K562 (cell line): ENCODE results near the gene SUFU. TPM values are rescaled to one million over a fixed set of nuclear protein-coding genes. Genes with fewer than 3 reads are reported as not detected.
A peak's percentile ranks its signal among the peaks of the same experiment; 100 is the strongest.

Experiments
- ATAC-seq: fragments of 200-7000 bp; cut with Tn5 transposase; 3 replicates; pipeline ENCODE4 v1.9.1; 2020; ENCODE audit warnings: moderate library complexity
- BruUV-seq: library from RNA; stranded (reverse); fragments of 400-500 nt; replicated peaks from 2 replicates; lab custom pipeline; 2021; lab: Mats Ljungman, UMichigan
- CTCF ChIA-PET: fragments of 300-600 bp; formaldehyde crosslinking; extraction: SDS; loops from one replicate; lab custom pipeline; 2021; ENCODE audit warnings: low intra/inter-chr PET ratio; lab: Yijun Ruan, JAX
- POLR2A ChIA-PET: fragments of 300-600, 350-650 bp; sonication (Branson Sonifier 250); formaldehyde crosslinking; extraction: SDS; loops from one replicate; lab custom pipeline; 2021; ENCODE audit warnings: antibody characterized with exemption, inconsistent platforms; lab: Yijun Ruan, JAX
- DNase-seq, 4 experiments: peaks; one replicate each; pipeline versions ENCODE4 v3.0.0 to v3.0.0-alpha.2; 2011 to 2018; ENCODE audit warnings: low spot score in 3 of 4, mixed read lengths in 3 of 4; ENCODE audit errors: extremely low read depth in 1 of 4
- FAIRE-seq: peaks from 2 replicates; lab custom pipeline; 2011; peaks lifted over from hg19 to GRCh38; lab: Jason Lieb, UNC
- H2AFZ ChIP-seq: 2 replicates; pipeline ENCODE4 v1.6.0; 2011; ENCODE audit warnings: low read depth, low read length, control low read depth, inconsistent platforms
- H3K27ac ChIP-seq: fragments of 200-600 bp; 3 replicates; pipeline ENCODE4 v1.8.0; 2011; ENCODE audit warnings: low read depth, mild to moderate bottlenecking, control low read depth, inconsistent platforms, low read length, moderate library complexity, mixed read lengths; ENCODE audit errors: extremely low read depth
- H3K27me3 ChIP-seq, 2 experiments: fragments of 300-600 bp in 1 of 2; 2 replicates in 1 of 2; 3 replicates in 1 of 2; pipeline versions ENCODE4 v1.6.0 to v1.8.0; 2011; ENCODE audit warnings: inconsistent platforms in 2 of 2, low read length in 2 of 2, mild to moderate bottlenecking in 1 of 2, mixed read lengths in 1 of 2, moderate library complexity in 1 of 2; ENCODE audit not compliant: control insufficient read depth in 2 of 2, insufficient read depth in 2 of 2
- H3K36me3 ChIP-seq: fragments of 300-600 bp; 3 replicates; pipeline ENCODE4 v1.8.0; 2011; ENCODE audit warnings: mild to moderate bottlenecking, low read length, inconsistent platforms; ENCODE audit not compliant: control insufficient read depth, insufficient read depth
- H3K4me1 ChIP-seq, 2 experiments: fragments of 200-600 bp in 1 of 2; replicated peaks in 1 of 2; 2 replicates in 1 of 2; 3 replicates in 1 of 2; pipeline versions ENCODE4 v1.5.1 to v1.8.0; 2011; ENCODE audit warnings: inconsistent platforms in 2 of 2, low read length in 2 of 2, mild to moderate bottlenecking in 1 of 2, mixed read lengths in 1 of 2, moderate library complexity in 1 of 2; ENCODE audit not compliant: control insufficient read depth in 2 of 2, insufficient read depth in 2 of 2
- H3K4me2 ChIP-seq: 2 replicates; pipeline ENCODE4 v1.6.1; 2011; ENCODE audit warnings: low read length, control low read depth, inconsistent platforms, mixed read lengths; ENCODE audit not compliant: insufficient read depth
- H3K4me3 ChIP-seq: fragments of 200-600 bp; sonication (generic), shearing (Covaris generic); 2 replicates; pipeline ENCODE4 v1.5.1; 2016; ENCODE audit warnings: control low read depth, inconsistent platforms
- H3K79me2 ChIP-seq: fragments of 200-600 bp; 3 replicates; pipeline ENCODE4 v1.8.0; 2011; ENCODE audit warnings: low read length, inconsistent platforms; ENCODE audit not compliant: control insufficient read depth, insufficient read depth
- H3K9ac ChIP-seq, 2 experiments: 2 replicates each; pipeline versions ENCODE4 v1.6.0 to v1.6.1; 2011; ENCODE audit warnings: low read depth in 2 of 2, low read length in 2 of 2, control low read depth in 1 of 2, inconsistent platforms in 1 of 2, mild to moderate bottlenecking in 1 of 2, mixed read lengths in 1 of 2; ENCODE audit not compliant: insufficient read depth in 1 of 2
- H3K9me1 ChIP-seq: one replicate; pipeline ENCODE4 v1.6.0; 2011; ENCODE audit warnings: inconsistent platforms, mild to moderate bottlenecking, low read length, moderate library complexity; ENCODE audit not compliant: control insufficient read depth, insufficient read depth
- H3K9me3 ChIP-seq: replicated peaks from 2 replicates; pipeline ENCODE4 v1.5.1; 2011; ENCODE audit warnings: low read depth, low read length, inconsistent platforms; ENCODE audit not compliant: control insufficient read depth, insufficient read depth
- H4K20me1 ChIP-seq: replicated peaks from 2 replicates; pipeline ENCODE4 v1.6.1; 2011; ENCODE audit warnings: low read length, inconsistent platforms, mixed read lengths; ENCODE audit not compliant: control insufficient read depth, insufficient read depth
- JUND ChIP-seq, 2 experiments: IDR thresholded peaks; 2 replicates in 1 of 2; 3 replicates in 1 of 2; pipeline ENCODE4 v1.6.1; 2011; ENCODE audit warnings: borderline replicate concordance in 2 of 2, low read depth in 2 of 2, low read length in 2 of 2, improper control_type of control experiment in 1 of 2, missing biosample characterization in 1 of 2, missing genetic modification characterization in 1 of 2, missing genetic modification reagents in 1 of 2
- ZFX ChIP-seq: sonication (generic); formaldehyde crosslinking; IDR thresholded peaks from 2 replicates; pipeline ENCODE4 v1.8.0; 2022; ENCODE audit warnings: mild to moderate bottlenecking, missing genetic modification reagents, moderate library complexity
- ZNF436 ChIP-seq: fragments of 250-450, 450-650 bp; sonication (Bioruptor Pico); formaldehyde crosslinking; IDR thresholded peaks from 2 replicates; pipeline ENCODE4 v1.7.0; 2020; ENCODE audit warnings: mild to moderate bottlenecking
- WGBS: fragments of 100-300 bp; shearing (Covaris generic); methylation state at CpG from one replicate; pipeline ENCODE4 v1.1.6; 2016; ENCODE audit warnings: low coverage, mixed read lengths; ENCODE audit not compliant: insufficient coverage; ENCODE audit errors: missing lambda C conversion rate; 5-methylcytosine and 5-hydroxymethylcytosine counted together
- in situ Hi-C: fragments of 300-500 bp; cut with MboI; formaldehyde crosslinking; loops from 4 replicates; pipeline ENCODE4 v1.15.0; 2018; ENCODE audit warnings: inconsistent platforms, mixed read lengths
- intact Hi-C: fragments of 100-400 bp; cut with micrococcal nuclease; formaldehyde crosslinking; loops from 2 replicates; pipeline ENCODE4 v1.14.2; 2022
- polyA plus RNA-seq, 8 experiments: library from polyadenylated mRNA; depleted of rRNA in 4 of 8; stranded (reverse) in 5 of 8; unstranded in 3 of 8; fragments of >200 nt; fragmentation: Nextera tagmentation in 2 of 8; fragmentation: Illumina TruSeq in 1 of 8; extraction: Ambion mirVana in 2 of 8; extraction: Trizol in 1 of 8; gene quantifications; 2 replicates each; pipeline versions ENCODE4 v1.2.1 to v1.2.3, GENCODE V29; 2011 to 2014; ENCODE audit warnings: inconsistent platforms in 1 of 8, missing spikeins in 1 of 8
- total RNA-seq, 7 experiments: library from RNA; depleted of rRNA in 6 of 7; stranded (reverse); fragments of >200 nt in 6 of 7; fragmentation: Illumina TruSeq in 2 of 7; extraction: Trizol in 2 of 7; gene quantifications; 2 replicates each; pipeline versions ENCODE4 v1.2.1 to v1.2.3, GENCODE V29; 2011 to 2021; ENCODE audit warnings: low replicate concordance in 1 of 7

SUFU gene
- total and polyA plus RNA-seq, 9 of the 15 experiments (the other 6 are each of a cell fraction or from before 2014, with no cell fraction given), result 0.59 to 6.3 (median 0.82) TPM

DNA sequence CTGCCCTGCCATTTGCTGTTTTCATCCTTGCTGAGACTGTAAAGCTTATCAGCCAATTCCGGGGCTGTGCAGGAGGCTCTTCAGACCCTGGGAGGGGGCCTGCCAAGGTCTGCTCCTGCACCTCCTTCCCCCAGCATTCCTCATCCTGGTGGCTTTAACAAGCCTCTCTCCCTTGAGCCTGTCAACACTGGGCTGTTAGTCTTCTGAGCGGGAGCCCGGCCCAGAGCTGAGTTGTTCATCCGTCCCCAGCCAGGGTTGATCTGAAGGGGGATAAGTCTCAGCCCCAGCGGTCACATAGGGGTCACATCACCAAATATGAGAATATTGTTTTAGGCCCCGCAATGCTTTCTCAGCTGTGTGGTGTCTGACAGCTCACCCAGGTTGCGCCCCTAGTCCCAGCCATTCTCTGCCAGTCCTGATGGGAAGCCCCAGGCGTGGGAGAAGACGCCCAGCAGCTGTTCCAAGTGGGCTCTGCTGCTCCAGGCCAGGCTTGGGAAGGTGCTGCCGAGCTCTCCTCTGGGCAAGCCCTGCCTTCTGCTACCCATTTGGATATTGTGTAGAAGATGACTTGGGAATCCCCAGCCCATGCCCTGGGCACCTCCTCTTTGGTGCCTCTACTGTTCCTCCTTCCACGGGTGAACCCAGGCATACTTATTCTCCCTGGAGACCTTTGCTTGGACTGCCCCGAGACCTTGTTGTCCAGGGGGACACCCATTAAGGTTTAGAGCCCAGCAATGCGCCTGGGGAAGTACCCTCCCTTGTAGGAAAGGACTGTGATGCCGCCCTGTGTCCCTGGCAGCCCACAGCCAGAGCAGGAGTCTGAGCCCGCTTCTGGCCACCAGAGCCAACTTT is 117.0 kb downstream of the SUFU start:
- Histone ChIP-seq H3K27me3 (no peaks in the 10 kb centered on the region), H3K4me2 (no peak overlapping the region), H3K36me3 (peaks cover 4% of the 10 kb centered on the region; the same call in 1 of the 3 replicates), H3K27ac (no peak overlapping the region), H3K9ac (peak overlapping the region in 1 of 2 experiments; percentile 78; a peak in 2 of 4 replicates), H3K79me2 (no peaks in the 10 kb centered on the region), H2AFZ (no peak overlapping the region), H3K4me3 (no peak overlapping the region), H3K9me1 (no peaks in the 10 kb centered on the region), H3K4me1 (peaks cover 2 to 26% of the 10 kb centered on the region in 2 experiments; a peak in 3 of 5 replicates), H3K9me3 (no peaks in the 10 kb centered on the region), H4K20me1 (no peaks in the 10 kb centered on the region)
- peak; percentile 45; the same call in 2 of the 3 replicates for ATAC-seq
- WGBS, result 61% methylated on average over 13 of the region's 15 CpGs
- POLR2A ChIA-PET, result interaction anchor here (1.0 to 1.5 kb wide), 2 partner anchors 9 to 24 kb away, joined by 4 read pairs; partner anchors contain the start of gene TRIM8
- in situ Hi-C loops (loop anchor here (25.0 kb wide), 1 partner anchor 784 kb away; the partner anchor contains the start of gene KCNIP2), intact Hi-C loops (no loop called here)
- no peak for FAIRE-seq
- no TSS peak for BruUV-seq
- TF ChIP-seq ZFX (no peak), ZNF436 (CRISPR knock-in tag) (no peak), JUND (IDR thresholded peaks at IDR 0.05; ENCODE audit: borderline replicate concordance, low read depth, low read length) (no peak), JUND (tag; IDR thresholded peaks at IDR 0.05; ENCODE audit: borderline replicate concordance, low read depth, low read length) (no peak)
- no peak for DNase-seq
- CTCF ChIA-PET, result no interaction called here
